SK-N-SH (cell line): Measurements from ENCODE around the gene MKX. TPM values are rescaled to one million over a fixed set of nuclear protein-coding genes. Genes with fewer than 3 reads are reported as not detected.

Experiments
- CTCF ChIA-PET: fragments of 300-600, 350-600 bp; formaldehyde crosslinking; extraction: SDS; loops from one replicate; lab custom pipeline; 2021; lab: Yijun Ruan, JAX
- POLR2A ChIA-PET: fragments of 350-600 bp; sonication (Branson Sonifier 250); formaldehyde crosslinking; extraction: SDS; loops from one replicate; lab custom pipeline; 2020; ENCODE audit warnings: antibody characterized with exemption, inconsistent platforms; lab: Yijun Ruan, JAX
- DNase-seq: peaks from one replicate; pipeline ENCODE4 v3.0.0; 2012
- H2AFZ ChIP-seq: fragments of 200-600 bp; sonication (generic); 2 replicates; pipeline ENCODE4 v1.8.1; 2016; ENCODE audit warnings: antibody characterized with exemption, mild to moderate bottlenecking, low read depth
- H3F3A ChIP-seq: fragments of 200-600 bp; sonication (generic); replicated peaks from 2 replicates; pipeline ENCODE3; 2016; ENCODE audit warnings: antibody characterized with exemption, mild to moderate bottlenecking; ENCODE audit not compliant: insufficient read depth
- H3K27ac ChIP-seq, 2 experiments: fragments of 200-500 bp in 1 of 2; fragments of 200-600 bp in 1 of 2; sonication (Bioruptor generic) in 1 of 2; sonication (generic), shearing (Covaris generic) in 1 of 2; 2 replicates each; pipeline versions ENCODE4 v1.5.1 to v1.6.1; 2014 to 2016; ENCODE audit warnings: low read depth in 2 of 2, inconsistent platforms in 1 of 2, low read length in 1 of 2, mild to moderate bottlenecking in 1 of 2, mixed read lengths in 1 of 2
- H3K27me3 ChIP-seq: fragments of 200-600 bp; sonication (generic), shearing (Covaris generic); 2 replicates; pipeline ENCODE4 v1.6.1; 2016; ENCODE audit warnings: mixed run types; ENCODE audit not compliant: insufficient read depth
- H3K36me3 ChIP-seq, 2 experiments: fragments of 200-500 bp in 1 of 2; fragments of 200-600 bp in 1 of 2; sonication (Bioruptor generic) in 1 of 2; sonication (generic) in 1 of 2; replicated peaks in 1 of 2; 2 replicates each; pipeline versions ENCODE3 to v1.5.1; 2014 to 2016; ENCODE audit warnings: low read length in 1 of 2, mild to moderate bottlenecking in 1 of 2; ENCODE audit not compliant: insufficient read depth in 2 of 2, control insufficient read depth in 1 of 2
- H3K4me1 ChIP-seq, 2 experiments: fragments of 200-500 bp in 1 of 2; fragments of 200-600 bp in 1 of 2; sonication (Bioruptor generic) in 1 of 2; sonication (generic), shearing (Covaris generic) in 1 of 2; 2 replicates each; pipeline versions ENCODE4 v1.5.1 to v1.6.1; 2014 to 2016; ENCODE audit warnings: low read depth in 1 of 2, low read length in 1 of 2, mixed run types in 1 of 2; ENCODE audit not compliant: insufficient read depth in 2 of 2, control insufficient read depth in 1 of 2
- H3K4me2 ChIP-seq: fragments of 200-600 bp; sonication (generic), shearing (Covaris generic); 2 replicates; pipeline ENCODE4 v1.6.1; 2017; ENCODE audit warnings: mixed run types
- H3K4me3 ChIP-seq, 2 experiments: fragments of 200-500 bp in 1 of 2; fragments of 200-600 bp in 1 of 2; sonication (Bioruptor generic) in 1 of 2; sonication (generic), shearing (Covaris generic) in 1 of 2; 2 replicates each; pipeline versions ENCODE4 v1.5.1 to v1.8.1; 2014 to 2016; ENCODE audit warnings: low read depth in 2 of 2, inconsistent platforms in 1 of 2, low read length in 1 of 2, mild to moderate bottlenecking in 1 of 2, mixed read lengths in 1 of 2, moderate library complexity in 1 of 2
- H3K79me2 ChIP-seq: fragments of 200-600 bp; sonication (generic); 2 replicates; pipeline ENCODE4 v1.8.1; 2017; ENCODE audit warnings: mild to moderate bottlenecking; ENCODE audit not compliant: insufficient read depth
- H3K9ac ChIP-seq: fragments of 200-600 bp; sonication (generic); 2 replicates; pipeline ENCODE4 v1.6.1; 2017; ENCODE audit warnings: mixed run types
- H3K9me2 ChIP-seq: fragments of 200-600 bp; sonication (generic); 2 replicates; pipeline ENCODE4 v1.6.1; 2017; ENCODE audit warnings: mixed run types
- H3K9me3 ChIP-seq: fragments of 200-600 bp; sonication (generic); 2 replicates; pipeline ENCODE4 v1.6.1; 2017; ENCODE audit warnings: mixed run types, mild to moderate bottlenecking, moderate library complexity
- H4K20me1 ChIP-seq: fragments of 200-600 bp; sonication (generic); 2 replicates; pipeline ENCODE4 v1.6.1; 2017; ENCODE audit warnings: mild to moderate bottlenecking, mixed run types; ENCODE audit not compliant: insufficient read depth
- CHD2 ChIP-seq: fragments of 150-350 bp; IDR thresholded peaks from 2 replicates; pipeline ENCODE4 v1.6.1; 2018; ENCODE audit warnings: low read length; ENCODE audit not compliant: partially characterized antibody
- ELF1 ChIP-seq: IDR thresholded peaks from 2 replicates; pipeline ENCODE4 v1.4.0; 2012
- FOXJ3 ChIP-seq: sonication (generic); formaldehyde crosslinking; IDR thresholded peaks from 2 replicates; pipeline ENCODE4 v1.5.1; 2020; ENCODE audit warnings: mild to moderate bottlenecking, missing genetic modification reagents
- FOXM1 ChIP-seq: IDR thresholded peaks from 2 replicates; pipeline ENCODE4 v1.4.0; 2012; ENCODE audit warnings: low read depth, mild to moderate bottlenecking
- GABPA ChIP-seq: IDR thresholded peaks from 2 replicates; pipeline ENCODE4 v1.4.0; 2012; ENCODE audit warnings: low read depth, mild to moderate bottlenecking
- GATA2 ChIP-seq: sonication (generic); formaldehyde crosslinking; IDR thresholded peaks from 2 replicates; pipeline ENCODE4 v1.5.0; 2020; ENCODE audit warnings: mild to moderate bottlenecking, missing genetic modification reagents
- JUND ChIP-seq: IDR thresholded peaks from 2 replicates; pipeline ENCODE4 v1.4.0; 2012
- MAX ChIP-seq: IDR thresholded peaks from 2 replicates; pipeline ENCODE4 v1.4.0; 2012; ENCODE audit warnings: low read depth
- RCOR1 ChIP-seq: fragments of 150-350 bp; IDR thresholded peaks from 2 replicates; pipeline ENCODE4 v1.6.1; 2017; ENCODE audit warnings: antibody characterized with exemption, low read length
- RFX5 ChIP-seq: IDR thresholded peaks from 2 replicates; pipeline ENCODE4 v1.6.1; 2012; ENCODE audit warnings: mild to moderate bottlenecking, improper control_type of control experiment, low read length
- RXRA ChIP-seq: IDR thresholded peaks from 2 replicates; pipeline ENCODE4 v1.4.0; 2012; ENCODE audit warnings: low read depth, mild to moderate bottlenecking, borderline replicate concordance
- SMC3 ChIP-seq: IDR thresholded peaks from 2 replicates; pipeline ENCODE4 v1.6.1; 2012; ENCODE audit warnings: low read depth, low read length, improper control_type of control experiment
- TCF12 ChIP-seq: IDR thresholded peaks from 2 replicates; pipeline ENCODE4 v1.4.0; 2012
- YY1 ChIP-seq: IDR thresholded peaks from 2 replicates; pipeline ENCODE4 v1.4.0; 2012; ENCODE audit warnings: low read depth, mild to moderate bottlenecking
- WGBS: methylation state at CpG from one replicate; pipeline ENCODE4 v1.1.6; 2017; ENCODE audit warnings: low lambda C conversion rate; 5-methylcytosine and 5-hydroxymethylcytosine counted together
- polyA plus RNA-seq, 3 experiments: library from polyadenylated mRNA; depleted of rRNA; stranded (reverse); fragments of >200 nt; gene quantifications; 2 replicates each; pipeline ENCODE4 v1.2.3, GENCODE V29; 2012
- TF ChIP-seq, protein P1 (sequence below): IDR thresholded peaks from 2 replicates; pipeline ENCODE4 v1.4.0; 2012; ENCODE audit warnings: low read depth, borderline replicate concordance
- TF ChIP-seq, protein P2 (sequence below): IDR thresholded peaks from 2 replicates; pipeline ENCODE4 v1.6.1; 2012; ENCODE audit warnings: mild to moderate bottlenecking, low read depth, low read length, moderate library complexity

MKX gene
- polyA plus RNA-seq, 1 of the 3 experiments (the other 2 are of a cell fraction) = not detected

DNA sequence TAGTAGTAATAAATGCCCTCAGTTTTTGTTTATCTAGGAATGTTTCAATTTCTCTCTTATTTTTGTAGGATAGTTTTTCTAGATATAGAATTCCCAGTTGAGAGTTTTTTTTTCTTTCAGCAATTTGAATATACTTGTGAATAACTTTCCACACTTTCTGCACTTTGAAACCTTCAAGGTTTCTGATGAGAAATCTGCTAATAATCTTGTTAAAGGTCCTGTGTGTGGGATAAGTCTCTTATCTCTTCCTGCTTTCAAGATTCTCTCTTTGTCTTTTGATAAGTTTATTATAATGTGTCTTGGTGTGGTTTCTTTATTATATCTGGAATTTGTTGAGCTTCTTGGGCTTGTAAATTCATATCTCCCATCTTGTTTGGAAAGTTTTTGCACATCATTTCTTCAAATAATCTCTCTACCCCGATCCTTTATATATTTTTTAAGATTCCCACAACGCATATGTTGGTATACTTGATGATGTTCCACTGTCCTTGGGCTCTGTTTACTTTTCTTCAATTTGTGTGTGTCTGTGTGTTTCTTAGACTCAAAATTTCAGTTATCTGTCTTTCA lies 103.5 kb downstream of the MKX start (continued):
- no peak for TF ChIP-seq FOXM1

- no peaks in the 10 kb centered on the region for H3K79me2 ChIP-seq
- H3K4me1 ChIP-seq = no peaks in the 10 kb centered on the region
- 33% methylated on average over 3 of the region's 3 CpGs for WGBS
- POLR2A ChIA-PET = no interaction called here
- no peaks in the 10 kb centered on the region for H3K9me2 ChIP-seq
- no peaks in the 10 kb centered on the region for H3K27me3 ChIP-seq
- TF ChIP-seq YY1 (no peak), GABPA (no peak), TCF12 (no peak), SMC3 (no peak), MAX (no peak), RFX5 (no peak), RXRA (no peak), FOXM1 (no peak), RCOR1 (no peak), JUND (no peak), CHD2 (no peak), FOXJ3 (CRISPR knock-in tag) (no peak), ELF1 (no peak), GATA2 (CRISPR knock-in tag) (no peak)
- TF ChIP-seq, protein P1, sequence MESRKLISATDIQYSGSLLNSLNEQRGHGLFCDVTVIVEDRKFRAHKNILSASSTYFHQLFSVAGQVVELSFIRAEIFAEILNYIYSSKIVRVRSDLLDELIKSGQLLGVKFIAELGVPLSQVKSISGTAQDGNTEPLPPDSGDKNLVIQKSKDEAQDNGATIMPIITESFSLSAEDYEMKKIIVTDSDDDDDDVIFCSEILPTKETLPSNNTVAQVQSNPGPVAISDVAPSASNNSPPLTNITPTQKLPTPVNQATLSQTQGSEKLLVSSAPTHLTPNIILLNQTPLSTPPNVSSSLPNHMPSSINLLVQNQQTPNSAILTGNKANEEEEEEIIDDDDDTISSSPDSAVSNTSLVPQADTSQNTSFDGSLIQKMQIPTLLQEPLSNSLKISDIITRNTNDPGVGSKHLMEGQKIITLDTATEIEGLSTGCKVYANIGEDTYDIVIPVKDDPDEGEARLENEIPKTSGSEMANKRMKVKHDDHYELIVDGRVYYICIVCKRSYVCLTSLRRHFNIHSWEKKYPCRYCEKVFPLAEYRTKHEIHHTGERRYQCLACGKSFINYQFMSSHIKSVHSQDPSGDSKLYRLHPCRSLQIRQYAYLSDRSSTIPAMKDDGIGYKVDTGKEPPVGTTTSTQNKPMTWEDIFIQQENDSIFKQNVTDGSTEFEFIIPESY = no peak
- TF ChIP-seq, protein P2, sequence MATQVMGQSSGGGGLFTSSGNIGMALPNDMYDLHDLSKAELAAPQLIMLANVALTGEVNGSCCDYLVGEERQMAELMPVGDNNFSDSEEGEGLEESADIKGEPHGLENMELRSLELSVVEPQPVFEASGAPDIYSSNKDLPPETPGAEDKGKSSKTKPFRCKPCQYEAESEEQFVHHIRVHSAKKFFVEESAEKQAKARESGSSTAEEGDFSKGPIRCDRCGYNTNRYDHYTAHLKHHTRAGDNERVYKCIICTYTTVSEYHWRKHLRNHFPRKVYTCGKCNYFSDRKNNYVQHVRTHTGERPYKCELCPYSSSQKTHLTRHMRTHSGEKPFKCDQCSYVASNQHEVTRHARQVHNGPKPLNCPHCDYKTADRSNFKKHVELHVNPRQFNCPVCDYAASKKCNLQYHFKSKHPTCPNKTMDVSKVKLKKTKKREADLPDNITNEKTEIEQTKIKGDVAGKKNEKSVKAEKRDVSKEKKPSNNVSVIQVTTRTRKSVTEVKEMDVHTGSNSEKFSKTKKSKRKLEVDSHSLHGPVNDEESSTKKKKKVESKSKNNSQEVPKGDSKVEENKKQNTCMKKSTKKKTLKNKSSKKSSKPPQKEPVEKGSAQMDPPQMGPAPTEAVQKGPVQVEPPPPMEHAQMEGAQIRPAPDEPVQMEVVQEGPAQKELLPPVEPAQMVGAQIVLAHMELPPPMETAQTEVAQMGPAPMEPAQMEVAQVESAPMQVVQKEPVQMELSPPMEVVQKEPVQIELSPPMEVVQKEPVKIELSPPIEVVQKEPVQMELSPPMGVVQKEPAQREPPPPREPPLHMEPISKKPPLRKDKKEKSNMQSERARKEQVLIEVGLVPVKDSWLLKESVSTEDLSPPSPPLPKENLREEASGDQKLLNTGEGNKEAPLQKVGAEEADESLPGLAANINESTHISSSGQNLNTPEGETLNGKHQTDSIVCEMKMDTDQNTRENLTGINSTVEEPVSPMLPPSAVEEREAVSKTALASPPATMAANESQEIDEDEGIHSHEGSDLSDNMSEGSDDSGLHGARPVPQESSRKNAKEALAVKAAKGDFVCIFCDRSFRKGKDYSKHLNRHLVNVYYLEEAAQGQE = no peak
- TF ChIP-seq, all 33 proteins: peak for 0
- DNase-seq = no peak
- H4K20me1 ChIP-seq = no peaks in the 10 kb centered on the region
- no peak overlapping the region for H3K4me2 ChIP-seq
- CTCF ChIA-PET = interaction anchor here (0.8 kb wide), 1 partner anchor 20 kb away, joined by 3 read pairs; no protein-coding TSS in a partner anchor
- H3K36me3 ChIP-seq = no peaks in the 10 kb centered on the region
- no peak overlapping the region for H3K4me3 ChIP-seq
- no peak overlapping the region for H2AFZ ChIP-seq
- 0 out of 2 replicates have a peak, but pooled peaks cover 3% of the 10 kb centered on the region for H3K9me3 ChIP-seq
- no peaks in the 10 kb centered on the region for H3F3A ChIP-seq
- H3K9ac ChIP-seq = no peak overlapping the region
- no peak overlapping the region for H3K27ac ChIP-seq
Observed at GRCh38 chr10:27638071-27638750, 107.4 kb downstream of the MKX start.
